Cortex of kidney (tissue), 1 donor: ENCODE data around the gene FNDC11.
"Not testable (repeated sequence)": the region's sequence is repeated elsewhere in the genome, so short reads cannot be mapped to it uniquely, and the experiment has no call there.

Experiments
- DNase-seq: peaks from one replicate; lab custom pipeline; 2025; lab: John Stamatoyannopoulos, UW

Gene FNDC11

GRCh38 chr20:63566395-63567135 lies 12.6 kb downstream of the FNDC11 start:
- DNase-seq: no peak

GRCh38 chr20:63567136-63567385 lies 13.1 kb downstream of the FNDC11 start:
- no peak for DNase-seq

- no peak for DNase-seq
Measured at GRCh38 chr20:63567386-63568169, 13.6 kb downstream of the FNDC11 start.

- DNase-seq: no peak
Measured at GRCh38 chr20:63568170-63568981, 14.4 kb downstream of the FNDC11 start.

GRCh38 chr20:63568986-63569949 lies 15.3 kb downstream of the FNDC11 start:
- no peak for DNase-seq

- no peak for DNase-seq
Measured at GRCh38 chr20:63570281-63571086, 16.5 kb downstream of the FNDC11 start.

- not testable (repeated sequence) for DNase-seq
Measured at GRCh38 chr20:63571087-63571478, 17.1 kb downstream of the FNDC11 start.

GRCh38 chr20:63572071-63572787 lies 18.3 kb downstream of the FNDC11 start:
- no peak for DNase-seq

GRCh38 chr20:63572788-63573646 lies 19.1 kb downstream of the FNDC11 start:
- DNase-seq: no peak

- no peak for DNase-seq
Measured at GRCh38 chr20:63573647-63574131, 19.7 kb downstream of the FNDC11 start.

GRCh38 chr20:63574156-63574828 lies 20.3 kb downstream of the FNDC11 start, which contains the start of gene HELZ2:
Gene HELZ2, minus strand, starts transcription at chr20:63574239. Its CDS starts 1,854 bp downstream, at chr20:63572385.
- no peak for DNase-seq

GRCh38 chr20:63574829-63575743 lies 21.1 kb downstream of the FNDC11 start:
- DNase-seq: no peak

- DNase-seq: no peak
Measured at GRCh38 chr20:63576311-63576710, 22.4 kb downstream of the FNDC11 start.

- DNase-seq: no peak
Measured at GRCh38 chr20:63577317-63577894, 23.4 kb downstream of the FNDC11 start.

GRCh38 chr20:63578224-63579016 lies 24.5 kb downstream of the FNDC11 start:
- no peak for DNase-seq
